GM12872 (cell line): ENCODE data around the gene KCNV2.

Experiments
- TF ChIP-seq, protein P1 (sequence below): IDR thresholded peaks from 3 replicates; pipeline ENCODE4 v1.5.1; 2011; ENCODE audit warnings: low read depth, mild to moderate bottlenecking, low read length, moderate library complexity; ENCODE audit not compliant: insufficient read depth

Gene KCNV2

DNA sequence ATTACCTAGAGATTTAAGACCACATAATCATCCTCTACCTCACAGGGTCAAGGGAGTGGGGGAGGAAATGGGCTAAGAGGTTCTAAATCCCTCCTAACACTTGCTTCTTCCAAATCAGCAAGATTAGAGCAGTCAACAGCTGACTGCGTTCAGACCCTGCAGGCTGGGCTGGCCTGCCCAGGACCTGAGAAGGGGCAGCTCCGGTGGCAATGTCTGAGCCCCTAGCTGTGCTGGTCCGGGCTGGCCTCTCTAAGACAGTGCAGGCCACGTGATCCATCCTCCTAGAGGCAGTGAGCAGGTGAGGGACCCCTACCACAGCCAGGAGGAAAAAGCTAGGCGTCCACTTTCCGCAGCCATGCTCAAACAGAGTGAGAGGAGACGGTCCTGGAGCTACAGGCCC, at the start of gene KCNV2:
Gene KCNV2, plus strand, starts transcription at position 126 of the 400 bp plus-strand sequence. Its CDS starts 230 bp downstream, at position 356.
- TF ChIP-seq, protein P1, sequence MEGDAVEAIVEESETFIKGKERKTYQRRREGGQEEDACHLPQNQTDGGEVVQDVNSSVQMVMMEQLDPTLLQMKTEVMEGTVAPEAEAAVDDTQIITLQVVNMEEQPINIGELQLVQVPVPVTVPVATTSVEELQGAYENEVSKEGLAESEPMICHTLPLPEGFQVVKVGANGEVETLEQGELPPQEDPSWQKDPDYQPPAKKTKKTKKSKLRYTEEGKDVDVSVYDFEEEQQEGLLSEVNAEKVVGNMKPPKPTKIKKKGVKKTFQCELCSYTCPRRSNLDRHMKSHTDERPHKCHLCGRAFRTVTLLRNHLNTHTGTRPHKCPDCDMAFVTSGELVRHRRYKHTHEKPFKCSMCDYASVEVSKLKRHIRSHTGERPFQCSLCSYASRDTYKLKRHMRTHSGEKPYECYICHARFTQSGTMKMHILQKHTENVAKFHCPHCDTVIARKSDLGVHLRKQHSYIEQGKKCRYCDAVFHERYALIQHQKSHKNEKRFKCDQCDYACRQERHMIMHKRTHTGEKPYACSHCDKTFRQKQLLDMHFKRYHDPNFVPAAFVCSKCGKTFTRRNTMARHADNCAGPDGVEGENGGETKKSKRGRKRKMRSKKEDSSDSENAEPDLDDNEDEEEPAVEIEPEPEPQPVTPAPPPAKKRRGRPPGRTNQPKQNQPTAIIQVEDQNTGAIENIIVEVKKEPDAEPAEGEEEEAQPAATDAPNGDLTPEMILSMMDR, result no peak

DNA sequence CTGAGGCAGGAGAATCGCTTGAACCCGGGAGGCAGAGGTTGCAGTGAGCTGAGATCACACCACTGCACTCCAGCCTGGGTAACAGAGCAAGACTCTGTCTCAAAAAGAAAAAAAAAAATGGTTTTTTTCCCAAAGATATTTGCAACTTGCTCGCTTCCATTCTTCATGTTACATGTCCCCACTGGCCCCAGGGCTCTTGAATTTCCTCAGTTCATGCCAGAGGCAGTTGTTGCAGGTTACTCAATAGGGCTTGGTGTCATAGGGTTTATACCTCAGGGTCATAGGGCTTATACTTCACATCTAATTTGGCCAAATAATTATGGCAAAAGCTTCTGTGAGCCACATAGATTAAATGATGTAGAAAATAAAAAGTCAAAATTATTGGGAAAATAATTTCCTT, 44.1 kb upstream of the KCNV2 start:
- TF ChIP-seq, protein P1, result no peak

DNA sequence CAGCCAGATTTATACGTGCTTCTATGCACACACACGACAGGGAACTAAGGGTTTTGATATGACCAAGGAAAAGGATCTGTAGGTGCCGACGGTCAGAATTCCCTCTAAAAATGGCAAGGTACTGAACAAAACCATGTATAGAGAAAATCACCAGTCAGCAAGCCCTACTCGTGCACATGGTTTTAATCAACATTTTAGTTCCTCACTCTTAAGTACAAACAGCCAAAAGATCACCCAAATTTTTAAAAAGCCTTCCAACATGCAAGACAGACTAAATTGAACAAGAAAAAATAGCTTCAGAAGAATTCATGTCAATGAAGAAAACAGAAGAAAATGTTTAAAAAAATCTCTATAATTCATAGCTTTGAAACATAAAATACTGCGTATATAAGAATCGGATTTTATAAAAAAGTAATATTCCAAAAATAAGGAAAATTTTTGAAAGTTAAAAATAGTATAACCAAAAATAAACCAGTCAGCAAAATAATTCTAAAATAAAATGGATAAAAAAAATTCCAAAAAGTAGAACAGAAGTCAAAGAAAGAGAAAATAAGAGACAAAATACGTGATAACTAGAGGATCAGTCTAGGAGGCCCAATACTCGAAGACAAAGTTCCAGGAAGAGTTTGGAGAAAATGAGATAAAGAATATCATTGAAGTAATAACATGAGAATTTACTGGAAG, 43.0 kb upstream of the KCNV2 start:
- TF ChIP-seq, protein P1, result no peak

DNA sequence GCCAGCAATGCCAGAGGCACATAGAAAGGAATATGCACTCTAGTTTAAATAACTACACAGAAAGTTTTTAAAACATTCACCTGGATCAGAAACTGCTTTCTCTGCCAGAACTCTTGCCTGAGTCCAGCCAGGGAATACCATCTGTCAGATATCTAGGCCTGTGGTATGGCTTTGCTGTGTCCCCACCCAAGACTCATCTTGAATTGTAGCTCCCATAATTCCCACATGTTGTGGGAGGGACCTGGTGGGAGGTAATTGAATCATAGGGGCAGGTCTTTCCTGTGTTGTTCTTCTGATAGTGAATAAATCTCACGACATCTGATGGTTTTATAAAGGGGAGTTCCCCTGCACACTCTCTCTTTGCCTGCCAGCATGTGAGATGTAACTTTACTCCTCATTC, 41.5 kb upstream of the KCNV2 start:
- TF ChIP-seq, protein P1, result no peak

DNA sequence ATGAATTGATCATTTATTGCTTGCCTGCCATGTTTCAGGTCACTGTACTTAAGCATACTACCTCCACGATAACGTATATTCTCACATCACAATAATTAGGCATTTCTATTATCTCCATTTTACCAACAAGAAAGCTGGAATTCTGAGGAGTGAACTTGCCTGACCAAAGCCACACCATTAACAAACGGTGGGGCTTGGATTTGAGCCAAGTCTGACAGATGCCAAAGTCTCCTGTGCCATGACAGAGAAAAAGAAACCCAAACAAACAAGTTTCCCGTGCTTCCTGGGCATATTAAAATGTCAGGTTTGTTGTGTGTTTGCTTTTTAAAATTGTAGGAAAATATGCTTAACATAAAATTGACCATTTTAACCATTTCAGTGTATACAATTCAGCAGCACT, 40.8 kb upstream of the KCNV2 start:
- TF ChIP-seq, protein P1, result no peak

DNA sequence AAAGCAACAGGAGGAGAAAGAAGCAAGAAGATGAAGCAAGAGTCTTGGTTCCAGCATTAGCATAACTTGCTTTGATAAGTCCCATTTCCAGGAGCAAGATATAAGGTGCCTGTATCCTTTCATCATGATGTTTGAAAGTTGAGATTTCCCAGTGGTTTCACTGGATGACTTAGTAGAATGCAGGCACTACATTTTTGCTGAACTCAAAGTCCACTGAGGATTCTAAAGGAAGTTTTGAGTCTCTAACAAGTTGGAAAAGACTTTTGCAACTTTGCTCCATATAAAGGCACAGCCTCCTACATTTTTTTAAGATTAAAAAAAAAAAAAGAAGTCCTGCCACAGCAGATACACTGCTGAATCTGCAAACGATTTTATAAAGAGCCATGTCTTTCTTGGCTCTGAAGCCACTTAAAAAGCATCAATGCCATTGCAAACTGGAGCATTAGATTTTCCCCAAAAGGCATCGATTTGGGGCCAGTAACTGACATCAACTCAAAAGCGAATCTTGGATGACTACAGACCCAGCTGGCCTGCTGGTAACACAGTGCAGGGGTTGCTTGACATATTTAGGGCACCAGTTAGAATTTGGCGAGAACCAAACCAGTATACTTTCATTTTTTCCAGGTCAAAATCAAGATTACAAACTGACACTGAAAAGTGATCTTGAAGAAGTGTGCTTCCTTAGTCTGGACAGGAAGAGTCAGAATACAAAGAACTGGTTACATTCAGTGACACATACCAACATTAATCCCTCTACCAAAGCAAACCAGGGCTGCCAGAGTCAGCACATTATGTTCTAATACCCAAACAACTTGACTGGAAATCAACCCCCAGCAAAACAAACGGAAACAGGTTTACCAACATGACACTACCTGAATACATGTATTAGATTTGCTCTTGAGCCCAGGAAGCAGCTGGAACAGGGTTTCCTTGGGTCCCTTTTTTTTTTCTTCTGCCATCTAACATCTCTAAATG, 39.1 kb upstream of the KCNV2 start:
- TF ChIP-seq, protein P1, result no peak

DNA sequence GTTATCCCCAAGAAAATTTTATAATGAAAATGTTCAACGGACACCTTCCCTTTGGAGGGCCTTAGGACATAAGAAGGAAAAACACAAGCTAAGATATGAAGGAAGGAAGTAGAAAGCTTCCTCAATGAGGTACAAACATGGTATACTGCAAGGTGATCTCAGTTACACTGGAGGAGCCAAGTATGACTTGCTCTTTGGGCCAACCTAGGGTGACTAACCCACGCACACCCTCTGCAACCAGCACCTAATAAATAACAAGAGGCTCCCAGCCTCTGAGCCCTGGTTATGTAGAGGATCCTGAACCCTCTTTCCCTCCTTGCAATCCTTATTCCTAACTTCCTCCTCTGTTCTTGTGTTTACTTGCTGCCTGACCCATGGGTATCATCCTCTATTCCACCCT, 38.3 kb upstream of the KCNV2 start:
- TF ChIP-seq, protein P1, result no peak
